CD14-positive monocyte (primary cell): ENCODE results near the gene C1QTNF3. TPM values are rescaled to one million over a fixed set of nuclear protein-coding genes. Genes with fewer than 3 reads are reported as not detected.

ENCODE experiments used
- DNase-seq, 3 donors: peaks; one replicate each; pipeline ENCODE4 v3.0.0-alpha.2; 2011 to 2022
- H2AFZ ChIP-seq: 2 replicates; pipeline ENCODE4 v1.6.0; 2012; ENCODE audit warnings: mild to moderate bottlenecking, low read depth, low read length, inconsistent platforms; ENCODE audit not compliant: insufficient read depth, poor library complexity, severe bottlenecking
- H3K27ac ChIP-seq, 2 donors: 1 replicate in 1 of 2; 2 replicates in 1 of 2; pipeline ENCODE4 v1.5.1; 2012 to 2013; ENCODE audit warnings: low read length in 2 of 2, control low read depth in 1 of 2, inconsistent platforms in 1 of 2, low read depth in 1 of 2, mild to moderate bottlenecking in 1 of 2
- H3K27me3 ChIP-seq, 2 donors: one replicate each; pipeline versions ENCODE4 v1.6.0 to v1.6.1; 2011 to 2013; ENCODE audit warnings: low read length in 2 of 2; ENCODE audit not compliant: control insufficient read depth in 2 of 2, insufficient read depth in 2 of 2
- H3K36me3 ChIP-seq, 2 donors: replicated peaks in 1 of 2; 1 replicate in 1 of 2; 2 replicates in 1 of 2; pipeline versions ENCODE4 v1.5.1 to v1.6.1; 2012 to 2013; ENCODE audit warnings: low read length in 2 of 2, control low read depth in 1 of 2, inconsistent platforms in 1 of 2, mild to moderate bottlenecking in 1 of 2; ENCODE audit not compliant: insufficient read depth in 2 of 2, control insufficient read depth in 1 of 2
- H3K4me1 ChIP-seq, 2 donors: 1 replicate in 1 of 2; 2 replicates in 1 of 2; pipeline versions ENCODE4 v1.5.1 to v1.6.1; 2012 to 2013; ENCODE audit warnings: low read length in 2 of 2, control low read depth in 1 of 2, inconsistent platforms in 1 of 2, mild to moderate bottlenecking in 1 of 2, moderate library complexity in 1 of 2; ENCODE audit not compliant: insufficient read depth in 2 of 2, control insufficient read depth in 1 of 2
- H3K4me2 ChIP-seq: replicated peaks from 2 replicates; pipeline ENCODE3; 2012; ENCODE audit warnings: low read length, moderate library complexity, mild to moderate bottlenecking; ENCODE audit not compliant: poor library complexity, severe bottlenecking; ENCODE audit errors: extremely low read depth
- H3K4me3 ChIP-seq, 3 experiments: fragments of 200-600 bp in 1 of 3; sonication (generic) in 1 of 3; replicated peaks in 1 of 3; 1 replicate in 2 of 3; 2 replicates in 1 of 3; pipeline ENCODE4 v1.5.1; 2011 to 2013; ENCODE audit warnings: low read length in 3 of 3, mild to moderate bottlenecking in 3 of 3, control low read depth in 2 of 3, low read depth in 2 of 3, inconsistent platforms in 1 of 3, moderate library complexity in 1 of 3
- H3K79me2 ChIP-seq: 2 replicates; pipeline ENCODE4 v1.6.0; 2012; ENCODE audit warnings: mild to moderate bottlenecking, control low read depth, inconsistent platforms, low read length, moderate library complexity; ENCODE audit not compliant: insufficient read depth
- H3K9ac ChIP-seq: 2 replicates; pipeline ENCODE4 v1.6.0; 2017; ENCODE audit warnings: low read length, mild to moderate bottlenecking; ENCODE audit not compliant: insufficient read depth, poor library complexity, severe bottlenecking
- H3K9me3 ChIP-seq, 2 donors: replicated peaks in 1 of 2; 1 replicate in 1 of 2; 2 replicates in 1 of 2; pipeline versions ENCODE4 v1.5.1 to v1.6.1; 2012 to 2013; ENCODE audit warnings: low read length in 2 of 2, control low read depth in 1 of 2; ENCODE audit not compliant: control insufficient read depth in 1 of 2, insufficient read depth in 1 of 2
- H4K20me1 ChIP-seq: 2 replicates; pipeline ENCODE4 v1.6.0; 2012; ENCODE audit warnings: mild to moderate bottlenecking, low read length, control low read depth, moderate library complexity; ENCODE audit not compliant: insufficient read depth
- H3K27ac Mint-ChIP-seq, 7 donors: one replicate each; pipeline ENCODE4 v1.8.0; 2020; ENCODE audit warnings: mild to moderate bottlenecking in 7 of 7, mixed read lengths in 7 of 7, moderate library complexity in 6 of 7, inconsistent platforms in 2 of 7
- H3K27me3 Mint-ChIP-seq, 3 donors: one replicate each; pipeline ENCODE4 v1.8.0; 2021 to 2022; ENCODE audit warnings: low read depth in 3 of 3, mild to moderate bottlenecking in 3 of 3, mixed read lengths in 3 of 3, moderate library complexity in 3 of 3, inconsistent platforms in 1 of 3
- H3K36me3 Mint-ChIP-seq, 2 donors: one replicate each; pipeline ENCODE4 v1.8.0; 2020; ENCODE audit warnings: mixed read lengths in 2 of 2, inconsistent platforms in 1 of 2, mild to moderate bottlenecking in 1 of 2
- H3K4me1 Mint-ChIP-seq: one replicate; pipeline ENCODE4 v1.8.0; 2020; ENCODE audit warnings: mild to moderate bottlenecking, mixed read lengths
- H3K4me3 Mint-ChIP-seq, 2 donors: one replicate each; pipeline ENCODE4 v1.8.0; 2020; ENCODE audit warnings: mild to moderate bottlenecking in 2 of 2, mixed read lengths in 2 of 2, moderate library complexity in 1 of 2
- H3K9me3 Mint-ChIP-seq, 7 donors: one replicate each; pipeline ENCODE4 v1.8.0; 2020 to 2022; ENCODE audit warnings: mixed read lengths in 7 of 7, mild to moderate bottlenecking in 6 of 7, moderate library complexity in 6 of 7, inconsistent platforms in 2 of 7
- CTCF ChIP-seq: fragments of 200-600 bp; IDR thresholded peaks from one replicate; pipeline ENCODE4 v1.8.0; 2022; ENCODE audit warnings: antibody characterized with exemption, mild to moderate bottlenecking
- WGBS: methylation state at CpG from one replicate; pipeline ENCODE4 v1.1.5; 2013; ENCODE audit warnings: missing lambda C conversion rate; ENCODE audit not compliant: insufficient coverage; 5-methylcytosine and 5-hydroxymethylcytosine counted together
- intact Hi-C, 2 donors: fragments of 100-400 bp; cut with micrococcal nuclease; formaldehyde crosslinking; loops; one replicate each; pipeline versions ENCODE4 v1.15.0 to v1.15.1; 2023
- polyA plus RNA-seq, 3 donors: library from polyadenylated mRNA; depleted of rRNA in 1 of 3; unstranded in 2 of 3; stranded (reverse) in 1 of 3; fragments of 300-500 nt in 2 of 3; fragments of >200 nt in 1 of 3; fragmentation: Illumina TruSeq in 2 of 3; gene quantifications; 1 replicate in 2 of 3; 2 replicates in 1 of 3; pipeline ENCODE4 v1.2.3, GENCODE V29; 2012 to 2021

The C1QTNF3 gene
- polyA plus RNA-seq, 3 donors, result 1.5 TPM; not detected in 2

- H3K9ac ChIP-seq, result no peak overlapping the region
- TF ChIP-seq CTCF, result no peak
- H3K27me3 ChIP-seq, result no peaks in the 10 kb centered on the region
- no peaks in the 10 kb centered on the region for H4K20me1 ChIP-seq
- no peak overlapping the region for H2AFZ ChIP-seq
- intact Hi-C loops, result no loop called here
- H3K27ac ChIP-seq, result no peak overlapping the region
- Mint-ChIP-seq H3K27me3 (no peaks in the 10 kb centered on the region), H3K4me1 (peaks cover 1% of the 10 kb centered on the region), H3K9me3 (peaks cover 0 to 9% (median 4%) of the 10 kb centered on the region in 7 donors), H3K4me3 (no peak overlapping the region), H3K27ac (no peak overlapping the region), H3K36me3 (peaks cover 11 to 25% of the 10 kb centered on the region in 2 donors)
- H3K4me1 ChIP-seq, result no peaks in the 10 kb centered on the region
- H3K4me3 ChIP-seq, result no peak overlapping the region
- no peak overlapping the region for H3K4me2 ChIP-seq
- H3K36me3 ChIP-seq, result no peaks in the 10 kb centered on the region
- H3K79me2 ChIP-seq, result no peaks in the 10 kb centered on the region
- no peak for DNase-seq
- H3K9me3 ChIP-seq, result peaks cover 0 to 6% of the 10 kb centered on the region in 2 donors
Observed at GRCh38 chr5:34061993-34062392, 19.0 kb upstream of the C1QTNF3 start.

GRCh38 chr5:34059977-34060376 lies 17.0 kb upstream of the C1QTNF3 start:
- no peaks in the 10 kb centered on the region for H3K36me3 ChIP-seq
- no peak overlapping the region for H3K9ac ChIP-seq
- no peak for DNase-seq
- H3K9me3 ChIP-seq, result peaks cover 0 to 6% of the 10 kb centered on the region in 2 donors
- H3K4me1 ChIP-seq, result no peaks in the 10 kb centered on the region
- intact Hi-C loops, result no loop called here
- no peaks in the 10 kb centered on the region for H4K20me1 ChIP-seq
- no peak overlapping the region for H3K4me3 Mint-ChIP-seq
- no peak for TF ChIP-seq CTCF
- H2AFZ ChIP-seq, result no peak overlapping the region
- no peak overlapping the region for H3K27ac Mint-ChIP-seq
- peaks cover 1% of the 10 kb centered on the region for H3K4me1 Mint-ChIP-seq
- H3K27ac ChIP-seq, result no peak overlapping the region
- H3K36me3 Mint-ChIP-seq, result peaks cover 8 to 25% of the 10 kb centered on the region in 2 donors
- no peaks in the 10 kb centered on the region for H3K79me2 ChIP-seq
- no peak overlapping the region for H3K4me2 ChIP-seq
- H3K9me3 Mint-ChIP-seq, result peaks cover 0 to 9% (median 2%) of the 10 kb centered on the region in 7 donors
- no peak overlapping the region for H3K4me3 ChIP-seq
- no peaks in the 10 kb centered on the region for H3K27me3 ChIP-seq
- H3K27me3 Mint-ChIP-seq, result no peaks in the 10 kb centered on the region
- no CpG with 5 or more reads among the region's 1 CpG for WGBS
